ENCODE data around the gene NUSAP1. TPM values are rescaled to one million over a fixed set of nuclear protein-coding genes. Genes with fewer than 3 reads are reported as not detected.
"Not testable (repeated sequence)": the region's sequence is repeated elsewhere in the genome, so short reads cannot be mapped to it uniquely, and the experiment has no call there.

Gene NUSAP1
- total RNA-seq, result 113 and 124 TPM in 2 replicates

- peak within 1 kb of the TSS; percentile 65 for H3K4me3 ChIP-seq (ENCODE audit: low read depth, low read length)
- TF ChIP-seq CTCF (conservative IDR thresholded peaks at IDR 0.05; ENCODE audit: low read depth, low read length), result peak; percentile 12
- DNase-seq (ENCODE audit: low read depth), result peak; percentile 95
Measured at GRCh38 chr15:41332194-41333025, at the start of gene NUSAP1, which contains the start of gene OIP5. NUSAP1 (plus strand) TSS chr15:41332881; CDS start chr15:41332958, 77 bp downstream. OIP5 (minus strand) TSS chr15:41332591; CDS start chr15:41332561, 30 bp downstream.

GRCh38 chr15:41282980-41283652 lies 49.6 kb upstream of the NUSAP1 start:
- not testable (repeated sequence) for DNase-seq (ENCODE audit: low read depth)
- H3K4me3 ChIP-seq (ENCODE audit: low read depth, low read length), result peak overlapping the region; percentile 97

GRCh38 chr15:41283653-41284426 lies 48.8 kb upstream of the NUSAP1 start:
- DNase-seq (ENCODE audit: low read depth), result peak; percentile 85
- peak overlapping the region; percentile 97 for H3K4me3 ChIP-seq (ENCODE audit: low read depth, low read length)
- no peak for TF ChIP-seq CTCF (conservative IDR thresholded peaks at IDR 0.05; ENCODE audit: low read depth, low read length)

GRCh38 chr15:41284427-41285177 lies 48.1 kb upstream of the NUSAP1 start:
- peak overlapping the region; percentile 97 for H3K4me3 ChIP-seq (ENCODE audit: low read depth, low read length)
- no peak for TF ChIP-seq CTCF (conservative IDR thresholded peaks at IDR 0.05; ENCODE audit: low read depth, low read length)
- DNase-seq (ENCODE audit: low read depth), result no peak

GRCh38 chr15:41285285-41285684 lies 47.4 kb upstream of the NUSAP1 start:
- no peak for TF ChIP-seq CTCF (conservative IDR thresholded peaks at IDR 0.05; ENCODE audit: low read depth, low read length)
- DNase-seq (ENCODE audit: low read depth), result no peak
- H3K4me3 ChIP-seq (ENCODE audit: low read depth, low read length), result peak overlapping the region; percentile 97

- TF ChIP-seq CTCF (conservative IDR thresholded peaks at IDR 0.05; ENCODE audit: low read depth, low read length), result no peak
- no peak for DNase-seq (ENCODE audit: low read depth)
- H3K4me3 ChIP-seq (ENCODE audit: low read depth, low read length), result no peak overlapping the region
Measured at GRCh38 chr15:41286665-41287333, 45.9 kb upstream of the NUSAP1 start.

All from epithelial cell of proximal tubule (primary cell).